Measurements from ENCODE around the gene TMEM168.
"Not testable (repeated sequence)": the region's sequence is repeated elsewhere in the genome, so short reads cannot be mapped to it uniquely, and the experiment has no call there.

Gene TMEM168

GRCh38 chr7:112781558-112781957, 8.6 kb downstream of the TMEM168 start:
- DNase-seq (ENCODE audit: low read depth), result no peak

GRCh38 chr7:112781110-112781509, 9.1 kb downstream of the TMEM168 start:
- no peak for DNase-seq (ENCODE audit: low read depth)

GRCh38 chr7:112779667-112780066, 10.5 kb downstream of the TMEM168 start:
- DNase-seq (ENCODE audit: low read depth), result no peak

GRCh38 chr7:112777406-112777805, 12.8 kb downstream of the TMEM168 start:
- no peak for DNase-seq (ENCODE audit: low read depth)

GRCh38 chr7:112771166-112771565, 19.0 kb downstream of the TMEM168 start:
- no peak for DNase-seq (ENCODE audit: low read depth)

- no peak for DNase-seq (ENCODE audit: low read depth)
These were observed 20.1 kb downstream of the TMEM168 start for GRCh38 chr7:112770051-112770450.

GRCh38 chr7:112765105-112765504, 25.1 kb downstream of the TMEM168 start:
- DNase-seq (ENCODE audit: low read depth), result no peak

GRCh38 chr7:112763996-112764395, 26.2 kb downstream of the TMEM168 start:
- DNase-seq (ENCODE audit: low read depth), result no peak

GRCh38 chr7:112763298-112763697, 26.9 kb downstream of the TMEM168 start:
- DNase-seq (ENCODE audit: low read depth), result no peak

GRCh38 chr7:112759905-112760304, 30.3 kb downstream of the TMEM168 start:
- DNase-seq (ENCODE audit: low read depth), result no peak

GRCh38 chr7:112757337-112757736, 32.9 kb downstream of the TMEM168 start:
- no peak for DNase-seq (ENCODE audit: low read depth)

GRCh38 chr7:112753298-112753697, 36.9 kb downstream of the TMEM168 start:
- DNase-seq (ENCODE audit: low read depth), result no peak

- DNase-seq (ENCODE audit: low read depth), result no peak
These were observed 37.6 kb downstream of the TMEM168 start for GRCh38 chr7:112752576-112752975.

- DNase-seq (ENCODE audit: low read depth), result no peak
These were observed 40.4 kb downstream of the TMEM168 start for GRCh38 chr7:112749775-112750174.

GRCh38 chr7:112748381-112748780, 41.8 kb downstream of the TMEM168 start:
- no peak for DNase-seq (ENCODE audit: low read depth)

GRCh38 chr7:112745635-112746034, 44.6 kb downstream of the TMEM168 start:
- no peak for DNase-seq (ENCODE audit: low read depth)

- DNase-seq (ENCODE audit: low read depth), result no peak
These were observed 45.4 kb downstream of the TMEM168 start for GRCh38 chr7:112744818-112745217.

- no peak for DNase-seq (ENCODE audit: low read depth)
These were observed 46.4 kb downstream of the TMEM168 start for GRCh38 chr7:112743811-112744210.

GRCh38 chr7:112740667-112741066, 49.5 kb downstream of the TMEM168 start:
- no peak for DNase-seq (ENCODE audit: low read depth)

GRCh38 chr7:112739436-112740180, 50.6 kb downstream of the TMEM168 start:
- no peak for DNase-seq (ENCODE audit: low read depth)

GRCh38 chr7:112735261-112735660, 54.9 kb downstream of the TMEM168 start:
- no peak for DNase-seq (ENCODE audit: low read depth)

- DNase-seq (ENCODE audit: low read depth), result not testable (repeated sequence)
These were observed 58.9 kb downstream of the TMEM168 start for GRCh38 chr7:112731324-112731723.

- DNase-seq (ENCODE audit: low read depth), result no peak
These were observed 64.1 kb downstream of the TMEM168 start for GRCh38 chr7:112726076-112726475.

- no peak for DNase-seq (ENCODE audit: low read depth)
These were observed 66.8 kb downstream of the TMEM168 start for GRCh38 chr7:112723416-112723815.
